Measurements from ENCODE around the gene TEX19. TPM values are rescaled to one million over a fixed set of nuclear protein-coding genes. Genes with fewer than 3 reads are reported as not detected.

The TEX19 gene
- total RNA-seq, 2 experiments from 2014 or later = 2.0 to 3.4 TPM

- POLR2A ChIA-PET = interaction anchor here (0.6 to 0.9 kb wide), 4 partner anchors 10 to 358 kb away, joined by 3 to 7 read pairs (median 4); no protein-coding TSS in a partner anchor
- H3K4me3 ChIP-seq (ENCODE audit: low read depth, low read length, poor library complexity, severe bottlenecking) = no peak overlapping the region
- H4K20me1 ChIP-seq (ENCODE audit: insufficient read depth, low read length) = no peaks in the 10 kb centered on the region
- no peak overlapping the region for H2AFZ ChIP-seq (ENCODE audit: low read length)
- H3K27ac ChIP-seq (ENCODE audit: low read depth, low read length, poor library complexity, severe bottlenecking) = no peak overlapping the region
- no peaks in the 10 kb centered on the region for H3K79me2 ChIP-seq (ENCODE audit: insufficient read depth, low read depth, low read length)
- intact Hi-C loops (cut with micrococcal nuclease; ENCODE audit: unreplicated experiment) = no loop called here
- CTCF ChIA-PET (ENCODE audit: unreplicated experiment) = no interaction called here
- peaks cover 46% of the 10 kb centered on the region for H3K36me3 ChIP-seq (ENCODE audit: insufficient read depth, low read length)
- BruUV-seq (replicated peaks) = no TSS peak
- no peak overlapping the region for H3K4me2 ChIP-seq (ENCODE audit: low read length)
- H3K4me1 ChIP-seq (ENCODE audit: insufficient read depth, low read length, poor library complexity, severe bottlenecking) = peaks cover 21% of the 10 kb centered on the region
- DNase-seq (ENCODE audit: low spot score) = no peak
- no peaks in the 10 kb centered on the region for H3K9me3 ChIP-seq (ENCODE audit: low read length)
- no peak for TF ChIP-seq EZH2phosphoT487 (IDR thresholded peaks at IDR 0.05; ENCODE audit: borderline replicate concordance, low read depth, low read length)
- TF ChIP-seq CTCF (conservative IDR thresholded peaks at IDR 0.05; ENCODE audit: low read length) = no peak
- no peaks in the 10 kb centered on the region for H3K9me2 ChIP-seq (ENCODE audit: insufficient read depth, low read length)
Measured at GRCh38 chr17:82407255-82407654, 48.2 kb downstream of the TEX19 start.

GRCh38 chr17:82408288-82408937 is 49.4 kb downstream of the TEX19 start:
- Histone ChIP-seq H3K79me2 (ENCODE audit: insufficient read depth, low read depth, low read length) (no peaks in the 10 kb centered on the region), H3K9me3 (ENCODE audit: low read length) (no peaks in the 10 kb centered on the region), H3K4me2 (ENCODE audit: low read length) (no peak overlapping the region), H3K4me1 (ENCODE audit: insufficient read depth, low read length, poor library complexity, severe bottlenecking) (peaks cover 10% of the 10 kb centered on the region), H2AFZ (ENCODE audit: low read length) (no peak overlapping the region), H3K36me3 (ENCODE audit: insufficient read depth, low read length) (peaks cover 34% of the 10 kb centered on the region), H3K9me2 (ENCODE audit: insufficient read depth, low read length) (no peaks in the 10 kb centered on the region), H3K27ac (ENCODE audit: low read depth, low read length, poor library complexity, severe bottlenecking) (no peak overlapping the region), H3K4me3 (ENCODE audit: low read depth, low read length, poor library complexity, severe bottlenecking) (no peak overlapping the region), H4K20me1 (ENCODE audit: insufficient read depth, low read length) (no peaks in the 10 kb centered on the region)
- ChIA-PET CTCF (ENCODE audit: unreplicated experiment) (no interaction called here), POLR2A (no interaction called here)
- intact Hi-C loops (cut with micrococcal nuclease; ENCODE audit: unreplicated experiment) = no loop called here
- no peak for TF ChIP-seq CTCF (conservative IDR thresholded peaks at IDR 0.05; ENCODE audit: low read length)
- TF ChIP-seq EZH2phosphoT487 (IDR thresholded peaks at IDR 0.05; ENCODE audit: borderline replicate concordance, low read depth, low read length) = no peak
- DNase-seq (ENCODE audit: low spot score) = no peak
- no TSS peak for BruUV-seq (replicated peaks)

GRCh38 chr17:82408938-82409318 is 49.9 kb downstream of the TEX19 start:
- H3K4me3 ChIP-seq (ENCODE audit: low read depth, low read length, poor library complexity, severe bottlenecking) = no peak overlapping the region
- peaks cover 31% of the 10 kb centered on the region for H3K36me3 ChIP-seq (ENCODE audit: insufficient read depth, low read length)
- H3K9me3 ChIP-seq (ENCODE audit: low read length) = no peaks in the 10 kb centered on the region
- no peaks in the 10 kb centered on the region for H3K79me2 ChIP-seq (ENCODE audit: insufficient read depth, low read depth, low read length)
- no TSS peak for BruUV-seq (replicated peaks)
- H4K20me1 ChIP-seq (ENCODE audit: insufficient read depth, low read length) = no peaks in the 10 kb centered on the region
- H2AFZ ChIP-seq (ENCODE audit: low read length) = no peak overlapping the region
- TF ChIP-seq CTCF (conservative IDR thresholded peaks at IDR 0.05; ENCODE audit: low read length) (no peak), EZH2phosphoT487 (IDR thresholded peaks at IDR 0.05; ENCODE audit: borderline replicate concordance, low read depth, low read length) (no peak)
- intact Hi-C loops (cut with micrococcal nuclease; ENCODE audit: unreplicated experiment) = no loop called here
- H3K4me2 ChIP-seq (ENCODE audit: low read length) = no peak overlapping the region
- ChIA-PET CTCF (ENCODE audit: unreplicated experiment) (no interaction called here), POLR2A (no interaction called here)
- H3K9me2 ChIP-seq (ENCODE audit: insufficient read depth, low read length) = no peaks in the 10 kb centered on the region
- peaks cover 6% of the 10 kb centered on the region for H3K4me1 ChIP-seq (ENCODE audit: insufficient read depth, low read length, poor library complexity, severe bottlenecking)
- no peak for DNase-seq (ENCODE audit: low spot score)
- no peak overlapping the region for H3K27ac ChIP-seq (ENCODE audit: low read depth, low read length, poor library complexity, severe bottlenecking)

Measured in OCI-LY7 (cell line).